HG03469 (cell line): ENCODE measurements around the gene KIAA1671.

Experiments used
- ATAC-seq: cut with Tn5 transposase; IDR thresholded peaks from one replicate; pipeline ENCODE4 v1.9.1; 2021; ENCODE audit warnings: mild to moderate bottlenecking, moderate library complexity, moderate number of reproducible peaks; ENCODE audit not compliant: unreplicated experiment

KIAA1671 gene

DNA sequence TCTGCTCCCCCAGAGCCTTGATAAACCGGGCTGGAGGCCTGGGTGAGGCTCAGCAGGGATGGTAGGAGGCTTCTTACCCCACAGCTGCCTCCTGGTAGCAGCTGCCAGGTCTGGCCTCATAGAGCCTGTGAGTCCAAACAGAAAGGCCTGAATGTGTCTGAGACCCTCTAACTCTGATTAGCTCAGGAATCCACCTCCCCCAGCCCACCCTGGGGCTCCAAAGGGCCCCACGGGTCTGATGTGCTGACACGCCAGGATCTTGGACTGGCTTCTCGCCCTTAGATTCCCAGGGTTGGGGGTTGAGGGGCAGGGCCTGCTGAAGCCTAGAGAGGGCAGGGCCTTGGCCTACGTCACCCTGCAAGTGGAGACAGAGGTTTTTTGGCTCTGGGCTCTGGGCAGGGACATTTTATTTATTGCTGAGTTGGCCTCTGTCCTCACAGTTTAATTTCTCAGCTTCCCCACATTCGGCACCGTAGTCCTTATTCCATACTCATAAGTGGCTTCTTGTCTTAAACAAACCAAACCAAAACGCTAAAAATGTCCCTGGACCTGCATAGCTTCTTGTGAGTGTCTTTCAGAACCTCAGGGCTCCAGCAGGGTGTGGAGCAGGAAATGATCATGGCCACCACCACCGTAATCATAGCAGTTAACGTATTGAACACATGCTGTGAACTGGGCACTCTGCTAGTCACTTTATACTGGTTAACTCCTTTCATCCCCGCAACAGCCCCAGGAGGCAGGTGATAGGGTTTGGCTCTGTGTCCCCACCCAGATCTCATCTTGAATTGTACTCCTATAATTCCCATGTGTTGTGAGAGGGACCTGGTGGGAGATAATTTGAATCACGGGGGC lies 25.1 kb downstream of the KIAA1671 start:
- ATAC-seq, result no peak

DNA sequence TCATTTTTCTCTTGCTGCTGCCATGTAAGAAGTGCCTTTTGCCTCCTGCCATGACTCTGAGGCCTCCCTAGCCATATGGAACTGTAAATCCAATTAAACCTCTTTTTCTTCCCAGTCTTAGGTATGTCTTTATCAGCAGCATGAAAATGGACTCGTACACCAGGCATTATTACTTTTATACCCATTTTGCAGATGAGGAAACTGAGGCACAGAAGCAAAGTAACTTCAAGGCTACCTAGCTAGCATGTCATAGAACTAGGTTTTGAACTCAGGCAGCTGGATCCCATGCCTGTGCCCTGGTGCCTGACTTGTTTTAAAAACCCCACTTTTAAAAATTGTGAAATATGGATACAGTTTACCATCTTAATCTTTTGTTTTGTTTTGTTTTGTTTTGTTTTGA lies 25.8 kb downstream of the KIAA1671 start:
- ATAC-seq, result no peak

DNA sequence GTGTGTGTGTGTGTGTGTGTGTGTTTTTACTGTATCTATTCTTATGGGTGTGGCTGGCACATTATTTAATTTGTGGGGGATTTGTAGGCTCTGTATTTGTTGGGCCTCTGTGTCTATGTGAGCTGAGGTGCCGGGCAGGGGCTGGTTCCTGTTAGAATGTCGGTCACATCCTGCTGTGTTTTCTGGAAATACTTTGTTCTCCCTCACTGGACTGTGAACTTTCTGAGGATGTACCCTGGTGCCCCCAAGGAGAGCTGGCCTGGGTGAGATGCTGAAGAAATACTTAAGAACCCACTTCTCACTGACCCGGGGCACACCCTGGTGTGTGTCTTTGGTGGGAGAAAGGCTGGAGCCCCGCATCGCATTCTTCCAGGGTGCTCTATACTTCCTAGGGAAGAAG lies 28.6 kb downstream of the KIAA1671 start:
- no peak for ATAC-seq

DNA sequence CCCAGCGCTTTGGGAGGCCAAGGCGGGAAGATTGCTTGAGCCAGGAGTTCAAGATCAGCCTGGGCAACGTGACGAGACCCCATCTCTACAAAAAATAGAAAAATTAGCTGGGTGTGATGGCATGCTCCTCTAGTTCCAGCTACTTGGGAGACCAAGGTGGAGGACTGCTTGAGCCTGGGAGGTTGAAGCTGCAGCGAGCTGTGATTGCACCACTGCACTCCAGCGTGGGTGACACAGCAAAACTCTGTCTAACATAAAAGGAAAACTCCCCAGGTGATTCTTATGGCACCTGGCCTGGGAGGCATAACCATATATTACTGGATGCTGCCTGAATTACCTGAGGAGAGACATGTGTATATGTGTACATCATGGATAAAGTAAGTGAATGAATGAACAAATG lies 29.1 kb downstream of the KIAA1671 start:
- ATAC-seq, result no peak

DNA sequence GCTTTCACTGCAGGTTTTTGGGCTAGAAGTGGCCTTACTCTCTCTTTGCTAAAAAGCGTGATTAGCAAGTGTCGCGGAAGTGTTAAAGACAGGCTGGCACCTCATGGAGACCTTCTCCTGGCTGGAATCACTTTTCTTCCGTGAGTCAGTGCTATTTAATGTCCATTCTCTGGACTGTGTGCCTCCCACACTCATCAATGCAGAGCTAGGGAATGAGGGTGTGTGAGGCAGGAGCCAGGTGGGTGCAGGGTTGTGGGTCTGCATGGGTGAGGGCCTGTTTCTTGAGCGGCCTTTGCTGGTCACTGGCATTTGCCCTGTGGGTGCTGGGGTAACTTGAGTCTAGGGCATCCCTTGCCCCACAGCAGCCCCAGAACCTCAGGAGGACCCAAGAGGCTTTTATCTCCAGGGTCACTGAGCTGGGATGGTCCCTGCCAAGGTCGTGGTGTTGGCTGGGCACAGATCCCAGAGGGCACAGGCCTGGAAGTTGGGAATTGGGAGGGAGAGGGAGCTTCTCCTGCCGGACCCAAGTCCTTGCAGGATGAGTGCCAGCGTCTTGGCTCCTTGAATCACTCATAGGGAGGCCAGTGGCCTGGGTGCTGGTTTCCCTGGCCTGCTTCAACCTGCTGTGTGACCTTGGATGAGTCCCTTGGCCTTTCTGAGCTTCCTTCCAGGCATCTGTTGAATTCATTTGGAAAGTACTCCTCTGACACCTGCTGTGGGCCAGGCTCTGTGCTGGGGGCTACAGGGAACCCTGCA lies 30.0 kb downstream of the KIAA1671 start:
- no peak for ATAC-seq

DNA sequence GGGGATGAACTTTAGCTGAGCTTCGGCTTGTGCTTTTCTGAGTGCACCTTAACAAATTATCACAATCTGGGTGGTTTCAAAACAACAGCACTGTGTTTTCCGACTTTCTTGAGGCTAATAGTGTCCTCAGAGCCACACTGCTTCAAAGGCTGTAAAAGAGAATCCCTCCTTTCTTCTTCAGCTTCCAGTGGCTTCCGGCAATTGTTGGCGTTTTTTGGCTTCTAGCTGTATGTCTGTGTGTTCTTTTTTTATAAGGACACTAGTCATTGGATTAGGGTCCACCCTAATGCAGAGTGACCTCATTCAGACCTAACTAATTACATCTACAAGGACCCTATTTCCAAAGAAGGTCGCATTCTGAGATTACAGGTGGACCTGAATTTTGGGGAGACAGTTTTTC lies 30.6 kb downstream of the KIAA1671 start:
- ATAC-seq, result no peak

DNA sequence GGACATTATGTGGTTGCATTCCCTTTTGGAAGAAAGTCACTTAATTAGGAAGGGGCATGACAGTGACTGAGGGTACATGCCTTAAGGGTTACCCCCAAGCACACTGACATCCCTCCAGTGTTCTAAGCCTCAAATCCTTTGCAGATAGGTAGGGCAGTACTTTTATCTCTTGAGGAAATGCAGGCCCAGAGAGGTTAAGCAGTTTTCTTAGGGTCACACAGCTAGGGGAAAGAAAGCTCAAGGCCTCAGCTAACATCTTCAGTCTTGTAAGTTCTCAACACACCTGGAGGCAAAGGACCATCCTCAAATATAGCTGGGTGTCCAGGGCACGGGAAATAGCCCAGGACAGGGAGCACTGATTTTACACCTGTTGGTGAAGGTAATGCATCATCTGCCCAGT lies 31.6 kb downstream of the KIAA1671 start:
- no peak for ATAC-seq

DNA sequence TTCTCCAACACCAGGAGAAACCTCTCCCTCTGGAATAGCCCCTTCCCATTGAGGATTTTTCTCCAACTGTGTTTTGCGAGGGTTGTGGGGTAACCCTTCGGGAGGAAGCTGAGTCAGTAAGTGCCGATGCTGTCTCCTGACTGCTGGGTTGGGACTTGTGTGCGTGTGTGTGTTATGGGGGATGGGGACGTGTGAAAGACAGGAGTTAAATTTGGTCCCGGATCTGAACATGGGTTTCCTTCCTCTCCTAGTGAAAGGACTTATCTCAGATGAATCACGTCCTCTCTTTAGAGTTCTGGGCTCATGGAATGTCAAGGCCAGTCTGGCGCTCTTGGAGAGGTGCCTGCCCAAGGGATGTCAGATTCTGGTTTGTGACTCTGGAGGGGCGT lies 33.3 kb downstream of the KIAA1671 start:
- ATAC-seq, result no peak

DNA sequence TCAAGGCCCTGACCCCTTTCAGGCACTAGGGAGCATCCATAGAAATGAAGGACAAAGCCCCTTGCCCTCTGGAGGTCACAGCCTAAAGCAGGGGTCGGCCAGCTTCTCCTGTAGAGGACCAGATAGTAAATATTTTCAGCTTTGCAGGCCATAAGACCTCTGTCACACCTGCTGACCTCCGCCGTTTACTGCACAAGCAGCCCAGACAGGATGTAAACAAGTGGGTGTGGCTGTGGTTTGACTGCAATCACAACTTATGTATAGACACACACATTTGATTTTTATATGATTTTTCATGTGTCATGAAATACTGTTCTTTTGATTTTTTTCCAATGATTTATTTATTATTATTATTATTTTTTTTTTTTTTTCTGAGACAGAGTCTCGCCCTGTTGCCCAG lies 34.3 kb downstream of the KIAA1671 start:
- no peak for ATAC-seq

DNA sequence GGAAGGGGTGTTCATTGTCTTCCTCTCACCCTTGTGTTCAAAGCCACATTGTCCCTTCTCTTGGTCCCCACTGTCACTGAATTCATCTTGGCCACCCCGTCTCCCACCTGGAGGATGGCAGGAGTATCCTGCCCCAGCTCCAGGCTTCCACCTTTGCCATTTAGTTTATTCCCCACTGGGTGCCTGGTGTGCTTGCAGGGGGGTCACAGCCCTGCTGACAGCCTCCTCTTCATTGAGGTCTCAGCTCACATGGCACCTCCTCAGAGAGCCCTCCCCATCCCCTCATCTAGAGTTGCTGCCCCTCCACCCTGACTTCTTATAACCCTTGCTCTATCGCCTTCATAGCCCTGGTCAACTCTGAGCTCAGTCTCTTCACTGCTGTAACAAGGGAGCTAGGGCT lies 36.6 kb downstream of the KIAA1671 start:
- ATAC-seq, result no peak

DNA sequence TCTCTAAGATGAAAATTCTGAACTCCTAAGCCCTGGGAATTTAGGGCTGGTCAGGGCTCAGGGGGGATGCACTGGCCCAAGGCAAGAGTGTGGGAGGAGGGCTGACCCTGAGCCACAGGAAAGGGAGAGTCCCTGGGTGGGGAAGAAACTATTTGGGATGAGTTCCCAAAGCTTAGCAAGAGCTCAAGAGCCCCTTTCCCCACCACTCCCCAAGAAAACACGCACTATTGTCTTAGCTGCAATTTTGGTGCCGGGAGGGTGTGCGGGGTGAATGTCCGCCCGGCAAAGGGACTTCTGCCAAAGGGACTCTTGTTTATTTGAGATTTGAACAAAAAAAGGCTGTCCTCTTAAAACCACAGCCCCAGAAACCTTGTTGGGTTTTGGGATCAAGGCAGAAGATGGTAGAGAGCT lies 37.0 kb downstream of the KIAA1671 start:
- ATAC-seq, result no peak

DNA sequence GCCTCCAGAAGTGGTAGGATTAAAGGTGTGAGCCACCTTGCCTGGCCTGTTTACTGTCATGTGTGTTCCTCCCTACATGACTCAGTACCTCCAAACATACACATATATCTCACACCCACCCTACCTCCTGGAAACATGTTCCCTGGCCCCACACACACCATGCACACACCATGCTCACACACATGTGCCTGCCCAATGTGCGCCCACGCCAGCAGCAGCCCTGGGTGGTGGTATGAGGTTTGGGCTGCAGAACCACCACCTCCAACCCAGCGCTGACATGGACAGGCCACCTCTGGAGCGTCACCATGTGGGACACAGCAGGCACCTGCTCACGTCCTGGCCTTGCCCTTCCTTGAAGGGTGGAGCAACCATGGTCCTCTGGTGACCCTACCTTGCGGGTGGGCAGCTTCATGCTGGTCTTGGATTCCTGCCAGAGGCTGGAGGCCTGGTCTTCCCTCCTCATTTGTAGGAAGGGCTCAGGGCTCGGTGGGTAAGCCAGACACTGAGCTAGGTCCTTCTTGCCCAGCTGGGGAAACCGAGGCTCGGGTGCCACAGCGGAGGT lies 37.9 kb downstream of the KIAA1671 start:
- ATAC-seq, result no peak

DNA sequence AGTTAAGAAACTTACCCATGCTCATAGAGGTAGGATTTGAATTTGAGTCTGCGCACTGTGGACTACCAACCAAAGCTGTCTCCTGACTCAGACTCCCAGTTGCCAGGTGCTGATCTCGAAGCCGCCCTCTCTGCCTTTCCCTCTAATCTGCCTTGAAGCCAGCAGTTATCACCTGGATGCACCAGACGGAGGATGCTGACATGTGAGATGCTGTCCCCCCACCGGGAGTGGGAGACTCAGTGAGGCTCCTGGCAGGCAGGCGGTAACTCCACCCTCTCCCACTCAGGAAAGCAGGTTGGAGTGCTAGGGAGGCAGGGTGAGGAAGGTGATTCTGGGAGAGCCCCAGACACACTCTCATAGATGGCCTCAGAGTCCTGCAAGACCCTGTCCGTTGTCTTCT lies 40.4 kb downstream of the KIAA1671 start:
- no peak for ATAC-seq

DNA sequence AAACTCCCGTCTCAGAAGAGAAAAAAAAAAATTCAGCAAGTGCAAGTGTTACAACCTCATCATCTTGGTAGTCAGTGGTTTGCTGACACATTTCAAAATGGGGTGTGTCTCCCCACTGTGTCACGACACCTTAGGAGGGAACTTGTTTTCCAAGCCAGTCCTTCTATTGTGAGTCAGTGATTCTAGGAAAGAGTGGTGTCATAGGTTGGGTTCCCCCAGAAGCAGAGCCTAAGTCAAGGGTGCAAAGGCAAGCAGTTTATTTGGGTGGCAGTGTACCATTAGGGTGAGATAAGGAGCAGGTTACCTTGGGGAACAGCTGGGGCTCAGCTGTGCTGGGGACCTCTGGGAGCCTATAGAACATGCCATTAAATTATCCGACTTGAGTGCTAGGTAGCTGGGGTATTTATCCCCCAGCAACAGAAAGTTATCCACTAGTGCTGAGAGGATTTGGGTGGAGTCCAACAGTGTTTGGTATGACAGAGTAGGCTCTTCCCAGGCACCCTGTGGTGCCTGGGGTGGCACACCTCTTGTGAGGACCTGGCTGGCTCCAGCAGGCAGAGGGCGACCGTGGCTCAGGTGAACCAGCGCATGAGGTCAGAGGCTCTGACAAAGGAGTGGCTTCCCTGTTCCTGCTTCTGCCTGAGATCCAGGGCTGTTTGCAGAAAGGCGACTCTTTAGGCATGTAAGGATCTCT lies 41.7 kb downstream of the KIAA1671 start:
- no peak for ATAC-seq

DNA sequence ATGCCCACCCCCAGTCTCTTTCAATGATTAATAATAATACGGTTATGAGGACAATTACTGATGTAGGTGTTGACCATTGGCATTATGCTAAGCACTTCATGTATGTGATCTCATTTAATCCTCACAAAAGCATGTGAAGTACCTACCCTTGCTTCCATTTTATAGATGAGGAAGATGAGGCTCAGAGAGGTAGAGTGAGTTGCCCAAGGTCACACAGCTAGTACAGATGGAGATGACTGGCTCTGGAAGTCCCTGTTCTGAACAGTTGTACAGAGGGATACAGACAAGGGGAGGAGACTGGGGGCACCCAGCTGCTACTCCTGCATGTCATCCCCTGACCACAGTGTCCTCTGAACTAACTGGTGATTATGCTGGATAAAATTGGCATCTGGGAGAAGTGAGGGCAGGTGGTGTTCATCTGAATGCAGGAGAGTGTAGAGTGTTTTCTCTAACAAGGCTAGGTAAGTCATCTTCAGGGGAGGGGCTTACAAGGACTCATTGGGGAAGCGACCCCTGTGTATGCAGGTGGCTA lies 43.2 kb downstream of the KIAA1671 start:
- ATAC-seq, result no peak

DNA sequence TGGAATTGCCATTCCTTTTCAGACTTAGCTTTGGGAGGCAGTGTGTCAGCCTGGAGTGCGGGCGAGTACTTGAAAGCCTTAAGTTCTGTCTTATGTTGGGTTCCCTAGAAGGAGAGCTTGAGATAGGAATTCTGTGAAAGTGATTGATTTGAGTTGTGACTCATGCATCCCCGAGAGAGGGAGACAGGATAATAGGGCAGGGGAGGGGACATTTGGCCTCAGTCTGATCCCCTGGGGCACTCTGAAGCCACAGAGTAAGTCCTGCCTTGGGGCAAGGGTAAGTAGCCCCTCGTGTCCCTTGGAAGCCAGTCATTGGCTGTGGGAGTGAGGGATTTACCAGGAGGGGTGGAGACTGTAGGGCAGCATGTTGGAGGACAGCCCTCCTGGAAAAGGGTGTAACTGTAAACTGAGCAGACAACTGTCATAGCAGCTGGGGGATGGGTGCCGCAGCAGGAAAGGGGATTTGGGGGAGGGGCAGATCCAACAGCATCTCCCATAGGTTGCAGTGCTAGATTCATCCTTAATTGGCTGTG lies 44.0 kb downstream of the KIAA1671 start:
- no peak for ATAC-seq

DNA sequence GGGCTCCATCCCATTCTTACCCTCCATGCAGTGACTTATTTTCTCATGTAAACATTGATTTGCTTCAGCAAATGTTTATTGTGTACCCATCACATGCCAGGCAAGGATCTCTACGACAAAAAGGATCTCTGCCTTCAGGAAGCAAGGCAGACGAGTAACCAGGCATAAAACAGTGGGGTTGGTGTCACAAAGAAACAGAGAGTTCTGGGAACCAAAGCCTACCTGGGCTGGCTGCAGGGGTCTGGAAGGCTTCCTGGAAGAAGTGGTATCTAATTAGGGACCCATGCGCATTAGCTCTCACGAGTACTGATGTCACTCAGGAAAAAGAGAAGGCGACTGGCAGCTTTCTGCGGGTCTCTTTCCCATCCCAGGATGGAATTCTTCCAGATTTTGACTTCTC lies 44.5 kb downstream of the KIAA1671 start:
- ATAC-seq, result no peak

DNA sequence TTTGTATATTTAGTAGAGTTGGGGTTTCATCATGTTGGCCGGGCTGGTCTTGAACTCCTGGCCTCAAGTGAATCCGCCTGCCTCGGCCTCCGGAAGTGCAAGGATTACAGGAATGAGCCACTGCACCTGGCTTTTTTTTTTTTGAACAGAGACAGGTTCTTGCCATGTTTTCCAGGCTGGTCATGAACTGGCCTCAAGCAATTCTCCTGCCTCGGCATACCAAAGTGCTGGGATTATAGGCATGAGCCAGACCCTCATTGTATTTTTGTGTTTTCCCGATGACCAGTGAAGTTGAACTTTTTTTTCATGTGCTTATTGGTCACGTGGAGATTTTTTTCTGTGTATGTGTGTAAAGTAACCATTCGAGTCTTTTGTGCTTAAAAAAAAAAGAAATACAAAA lies 48.2 kb downstream of the KIAA1671 start:
- no peak for ATAC-seq

DNA sequence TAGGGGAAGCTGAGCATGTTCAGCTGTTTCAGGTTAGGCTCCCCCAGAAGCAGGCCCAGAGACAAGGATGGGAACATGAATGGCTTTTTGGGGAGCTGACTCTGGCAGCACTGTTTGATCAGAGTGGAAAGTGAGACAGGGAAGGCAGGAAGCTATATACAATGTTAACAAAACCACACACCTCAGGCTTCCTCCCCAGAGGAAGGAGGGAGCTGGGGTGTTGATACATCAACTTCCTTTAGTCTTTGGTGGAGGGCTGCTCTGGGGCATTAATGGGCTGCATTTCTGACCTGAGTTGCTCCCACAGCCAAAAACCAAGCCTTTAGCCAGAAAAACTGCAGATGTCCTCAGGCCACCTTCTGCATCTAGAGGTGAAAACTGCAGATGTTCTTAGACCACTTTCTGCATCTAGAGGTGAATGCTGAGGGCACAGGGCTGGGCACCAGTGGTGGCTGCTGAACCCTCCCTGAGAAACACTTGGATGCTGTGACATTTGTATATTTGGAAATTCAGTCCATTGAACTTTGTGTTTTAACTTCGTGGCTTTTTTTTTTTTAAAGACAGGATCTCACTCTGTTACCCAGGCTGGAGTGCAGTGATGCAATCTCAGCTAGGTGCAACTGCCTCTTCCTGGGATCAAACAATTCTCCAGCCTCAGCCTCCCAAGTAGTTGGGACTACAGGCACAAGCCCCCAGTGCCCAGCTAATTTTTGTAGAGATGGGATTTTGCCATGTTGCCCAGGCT lies 49.9 kb downstream of the KIAA1671 start:
- ATAC-seq, result no peak

DNA sequence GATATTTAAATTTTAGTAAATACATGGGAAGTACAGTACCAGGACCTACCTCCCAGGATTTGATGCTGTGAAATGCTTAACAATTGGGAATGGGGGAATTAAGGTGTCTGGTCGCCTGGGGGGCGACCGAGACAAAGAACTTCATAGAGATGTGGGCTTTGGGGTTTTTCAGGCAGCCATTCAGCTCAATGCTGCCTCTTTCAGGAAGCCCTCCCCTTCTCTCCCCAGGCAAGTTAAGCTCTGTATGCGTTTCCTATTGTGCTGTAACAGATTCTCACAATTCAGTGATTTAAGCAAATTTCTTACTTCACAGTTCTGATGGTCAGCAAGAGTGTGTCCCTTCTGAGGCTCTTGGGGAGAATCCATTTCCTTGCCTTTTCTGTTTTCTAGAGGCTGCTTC lies 53.8 kb downstream of the KIAA1671 start:
- ATAC-seq, result no peak
